GM21619 (cell line): ENCODE data around the gene OR52D1.

Experiments
- ATAC-seq: cut with Tn5 transposase; IDR thresholded peaks from one replicate; pipeline ENCODE4 v1.9.1; 2021; ENCODE audit not compliant: unreplicated experiment

Gene OR52D1

GRCh38 chr11:5509803-5510202, 21.3 kb downstream of the OR52D1 start, which contains the start of gene UBQLN3:
Gene UBQLN3 (minus strand): TSS chr11:5509957. CDS start chr11:5509558, 399 bp downstream.
- ATAC-seq, result no peak

- ATAC-seq, result no peak
These were observed 26.4 kb downstream of the OR52D1 start for GRCh38 chr11:5514841-5515240.

GRCh38 chr11:5516599-5516998, 28.1 kb downstream of the OR52D1 start, which contains the start of gene UBQLNL:
Gene UBQLNL (minus strand): TSS chr11:5516699. CDS start chr11:5516441, 258 bp downstream.
- ATAC-seq, result no peak

GRCh38 chr11:5521540-5521939, 33.1 kb downstream of the OR52D1 start:
- no peak for ATAC-seq

GRCh38 chr11:5522308-5522707, 33.8 kb downstream of the OR52D1 start:
- no peak for ATAC-seq

GRCh38 chr11:5524756-5525155, 36.3 kb downstream of the OR52D1 start:
- no peak for ATAC-seq

- ATAC-seq, result no peak
These were observed 39.2 kb downstream of the OR52D1 start for GRCh38 chr11:5527716-5528115.

GRCh38 chr11:5528495-5528894, 40.0 kb downstream of the OR52D1 start:
- no peak for ATAC-seq

- ATAC-seq, result no peak
These were observed 42.8 kb downstream of the OR52D1 start for GRCh38 chr11:5531053-5531831.

GRCh38 chr11:5534046-5534445, 45.6 kb downstream of the OR52D1 start:
- no peak for ATAC-seq

- no peak for ATAC-seq
These were observed 48.0 kb downstream of the OR52D1 start for GRCh38 chr11:5536482-5536881.
